ENCODE measurements around the gene HNF1A. TPM values are rescaled to one million over a fixed set of nuclear protein-coding genes. Genes with fewer than 3 reads are reported as not detected.

HNF1A gene
- total and polyA plus RNA-seq, 9 of the 15 experiments (the other 6 are each of a cell fraction or from before 2014, with no cell fraction given) = not detected

GRCh38 chr12:121015825-121016766 is 37.8 kb downstream of the HNF1A start, which contains the start of gene C12orf43:
TSS of gene C12orf43 (minus strand) at chr12:121016487. CDS start at chr12:121016474, 13 bp downstream.
- Histone ChIP-seq H2AFZ (ENCODE audit: low read depth, low read length) (peak within 1 kb of the TSS; percentile 94), H3K27me3 (ENCODE audit: control insufficient read depth in 2 of 2, insufficient read depth in 2 of 2, low read length in 2 of 2) (no peaks in the 10 kb centered on the region), H3K79me2 (ENCODE audit: control insufficient read depth, insufficient read depth, low read length) (peaks cover 16% of the 10 kb centered on the region), H4K20me1 (replicated peaks; ENCODE audit: control insufficient read depth, insufficient read depth, low read length) (no peaks in the 10 kb centered on the region), H3K27ac (ENCODE audit: extremely low read depth, low read depth, low read length) (peak within 1 kb of the TSS; percentile 67), H3K9me3 (replicated peaks; ENCODE audit: control insufficient read depth, insufficient read depth, low read depth, low read length) (no peaks in the 10 kb centered on the region; the same call in 1 of the 2 replicates), H3K9ac (ENCODE audit: insufficient read depth in 1 of 2, low read depth in 2 of 2, low read length in 2 of 2) (peak within 1 kb of the TSS; percentile 78 to 95), H3K9me1 (ENCODE audit: control insufficient read depth, insufficient read depth, low read length) (no peaks in the 10 kb centered on the region), H3K4me1 (replicated peaks in 1 of 2; ENCODE audit: control insufficient read depth in 2 of 2, insufficient read depth in 2 of 2, low read length in 2 of 2) (peaks cover 5 to 9% of the 10 kb centered on the region in 2 experiments; a peak in 3 of 5 replicates), H3K4me3 (peak within 1 kb of the TSS; percentile 91), H3K4me2 (ENCODE audit: insufficient read depth, low read length) (peak within 1 kb of the TSS; percentile 98), H3K36me3 (ENCODE audit: control insufficient read depth, insufficient read depth, low read length) (peaks cover 18% of the 10 kb centered on the region; the same call in 2 of the 3 replicates)
- whole genome bisulfite sequencing (ENCODE audit: insufficient coverage, low coverage, missing lambda C conversion rate) = 1% methylated on average over 33 of the region's 34 CpGs
- intact Hi-C loops (cut with micrococcal nuclease) = loop anchor here (10.0 kb wide), 1 partner anchor 79 kb away; no protein-coding TSS in a partner anchor
- POLR2A ChIA-PET = interaction anchor here (0.7 kb wide), 1 partner anchor 11 kb away, joined by 3 read pairs; no protein-coding TSS in a partner anchor
- in situ Hi-C loops (cut with MboI) = no loop called here
- CTCF ChIA-PET (ENCODE audit: low intra/inter-chr PET ratio) = interaction anchor here (0.5 to 0.6 kb wide), 2 partner anchors 9 to 13 kb away, joined by 3 read pairs; no protein-coding TSS in a partner anchor
- peak; percentile 90 to 96 (median 92) for DNase-seq (ENCODE audit: extremely low read depth in 1 of 4, low spot score in 3 of 4)
- peak; percentile 99 for FAIRE-seq
- BruUV-seq (replicated peaks) = TSS peak; percentile 81
- ATAC-seq = peak; percentile 97
- TF ChIP-seq DACH1 (IDR thresholded peaks at IDR 0.05; ENCODE audit: partially characterized antibody) (no peak), E2F8 (IDR thresholded peaks at IDR 0.05; ENCODE audit: low read depth, partially characterized antibody) (no peak), REST (IDR thresholded peaks at IDR 0.05; ENCODE audit: borderline replicate concordance) (no peak; the same call in 1 of the 2 replicates), REST (CRISPR knock-in tag; IDR thresholded peaks at IDR 0.05; ENCODE audit: low read depth) (peak; percentile 65; the same call in 1 of the 2 replicates), BHLHE40 (IDR thresholded peaks at IDR 0.05; ENCODE audit: low read length) (peak; percentile 84), CEBPB (tag; IDR thresholded peaks at IDR 0.05) (no peak), ATF2 (CRISPR knock-in tag; IDR thresholded peaks at IDR 0.05) (0 out of 2 replicates have a peak, but pooled peaks have one; percentile 20), ARNT (IDR thresholded peaks at IDR 0.05) (no peak)

All from K562 (cell line).